DLD1 (cell line): Measurements from ENCODE around the gene GIT2.
"Not testable (repeated sequence)": the region's sequence is repeated elsewhere in the genome, so short reads cannot be mapped to it uniquely, and the experiment has no call there.

Experiments used
- in situ Hi-C: cut with HindIII; loops from 2 replicates; pipeline ENCODE4 v1.10.0; 2017; ENCODE audit warnings: low sequenced_read_pairs

GIT2 gene

DNA sequence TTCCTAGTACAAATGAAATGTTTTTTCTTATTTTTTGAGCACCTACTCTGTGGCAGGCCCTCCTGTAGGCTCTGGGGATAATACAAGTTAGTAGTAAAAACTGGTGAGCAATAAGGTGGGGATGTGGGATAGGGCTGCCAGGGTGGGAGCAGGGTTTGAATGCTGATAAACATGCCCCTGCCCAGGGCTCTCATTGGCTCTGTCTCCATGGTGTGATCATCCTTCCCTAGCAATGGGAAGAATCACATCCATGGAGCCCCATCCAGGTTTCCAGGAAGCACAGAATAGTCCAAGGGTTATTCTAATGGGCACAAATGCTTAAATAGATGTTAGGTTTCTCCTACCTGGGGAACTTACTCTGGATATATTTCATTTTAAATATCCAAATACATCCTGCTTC is 45.5 kb downstream of the GIT2 start:
- in situ Hi-C loops, result no loop called here

DNA sequence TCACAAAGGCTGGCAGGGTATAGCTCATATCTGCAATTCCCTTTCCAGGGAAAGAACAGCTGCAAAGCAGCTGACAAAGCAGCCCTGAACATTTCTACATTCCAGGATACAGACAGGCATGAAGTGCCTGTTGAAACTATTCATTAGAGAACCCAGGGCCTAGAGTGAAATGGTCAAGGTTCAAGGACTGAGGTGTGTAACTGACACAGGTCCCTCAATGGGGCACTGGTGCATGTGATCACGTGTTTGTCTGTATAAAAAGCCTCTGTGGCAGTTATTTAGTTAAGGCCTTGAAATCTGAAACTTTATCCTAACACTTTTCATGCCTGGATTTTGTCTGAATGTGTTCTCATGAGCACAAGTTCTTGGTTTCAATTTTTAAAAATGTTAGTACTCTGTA is 47.1 kb downstream of the GIT2 start:
- in situ Hi-C loops, result no loop called here

DNA sequence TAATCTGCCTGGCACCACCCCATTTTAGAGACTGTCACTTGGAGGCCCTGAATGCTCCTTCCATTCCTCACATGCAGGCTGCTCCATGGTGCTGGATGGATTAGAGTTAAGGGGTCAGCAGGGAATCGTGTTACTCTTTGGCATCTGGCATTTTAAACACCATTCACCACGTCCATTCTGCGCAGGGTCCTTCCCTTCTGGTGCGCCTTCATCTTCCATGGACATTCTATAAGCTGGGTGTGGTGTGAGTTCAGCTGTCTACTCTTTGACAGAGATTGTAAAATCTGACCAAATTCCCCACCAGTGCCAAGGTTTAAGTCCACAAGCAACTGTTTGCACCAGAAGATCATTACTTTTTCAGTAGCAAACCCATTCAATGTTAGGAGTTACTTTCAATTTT is 47.8 kb downstream of the GIT2 start:
- in situ Hi-C loops, result no loop called here

GRCh38 chr12:109947521-109947920 is 48.6 kb downstream of the GIT2 start:
- in situ Hi-C loops, result no loop called here

DNA sequence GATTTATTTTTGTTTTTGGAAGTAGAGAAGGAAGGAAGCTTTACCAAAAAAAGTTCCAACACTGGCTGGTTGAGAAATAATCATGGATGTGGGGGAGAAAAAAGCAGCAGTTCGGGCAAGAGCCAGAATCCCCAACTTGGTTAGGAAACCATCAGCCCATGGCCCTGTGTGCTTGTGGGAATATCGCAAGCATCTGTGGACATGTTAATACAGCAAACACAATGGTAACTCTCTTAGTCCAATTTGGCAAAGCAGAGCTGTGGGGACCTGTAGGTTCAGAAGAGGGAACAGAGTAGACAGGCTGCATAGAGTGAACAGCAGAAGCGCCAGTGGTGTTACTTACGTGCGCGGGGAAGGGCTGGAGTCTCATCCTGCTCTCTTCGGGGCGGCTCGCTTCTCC is 49.3 kb downstream of the GIT2 start:
- in situ Hi-C loops, result no loop called here

GRCh38 chr12:109946505-109946904 is 49.7 kb downstream of the GIT2 start:
- in situ Hi-C loops, result no loop called here

DNA sequence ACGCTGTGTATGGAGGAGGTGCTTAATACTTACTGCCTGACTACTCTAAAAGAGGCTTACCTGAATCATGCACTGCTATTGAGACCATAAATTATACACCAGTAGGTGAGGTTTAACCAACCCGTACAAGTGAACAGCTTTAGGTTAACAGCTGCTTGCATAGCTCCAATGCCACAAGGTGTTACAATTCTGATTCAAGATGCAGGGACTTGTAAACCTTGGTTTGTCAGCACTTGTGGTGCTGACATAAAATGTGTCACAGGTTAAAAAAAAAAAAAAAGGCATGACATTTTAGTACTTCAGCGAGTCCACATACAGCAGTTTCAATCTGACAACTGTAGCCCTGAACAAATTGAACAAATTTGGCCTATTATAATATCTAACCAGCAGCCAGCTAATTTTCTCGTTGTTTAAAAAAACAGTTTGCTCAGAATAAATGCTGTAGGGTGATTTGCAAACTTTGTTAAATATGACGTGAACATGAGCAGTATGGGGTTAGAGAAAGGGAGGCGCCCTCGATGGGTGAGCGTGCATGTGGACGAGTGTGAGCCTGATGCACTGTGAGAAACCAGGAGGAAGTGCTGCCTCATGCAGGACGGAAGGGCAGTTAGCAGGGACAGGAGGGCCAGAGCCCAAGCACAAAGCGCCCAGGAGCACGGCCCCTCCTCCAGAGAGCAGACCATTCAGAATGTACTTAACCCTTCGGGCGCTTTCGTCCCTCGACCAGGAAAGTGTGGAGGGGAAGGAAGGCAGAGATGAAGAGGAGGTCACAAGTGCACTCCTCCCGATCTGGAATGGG is 51.4 kb downstream of the GIT2 start:
- in situ Hi-C loops, result no loop called here

DNA sequence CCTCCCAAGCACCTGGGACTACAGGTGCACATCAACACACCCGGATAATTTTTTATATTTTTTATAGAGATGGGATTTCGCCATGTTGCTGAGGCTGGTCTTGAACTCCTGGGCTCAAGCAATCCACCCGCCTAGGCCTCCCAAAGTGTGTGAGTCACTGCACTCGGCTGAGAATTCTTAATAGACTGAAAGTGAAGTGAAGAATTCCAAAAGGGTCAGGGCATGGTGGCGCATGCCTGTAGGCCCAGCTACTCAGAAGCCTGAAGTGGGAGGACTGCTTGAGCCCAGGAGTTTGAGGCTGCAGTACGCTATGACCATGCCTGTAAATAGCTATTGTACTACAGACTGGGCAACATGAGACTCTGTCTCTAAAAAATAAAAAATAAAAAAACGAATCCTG is 52.4 kb downstream of the GIT2 start:
- in situ Hi-C loops, result no loop called here

GRCh38 chr12:109940339-109940923 is 55.7 kb downstream of the GIT2 start:
- in situ Hi-C loops, result no loop called here

GRCh38 chr12:109939504-109939903 is 56.7 kb downstream of the GIT2 start:
- in situ Hi-C loops, result no loop called here

DNA sequence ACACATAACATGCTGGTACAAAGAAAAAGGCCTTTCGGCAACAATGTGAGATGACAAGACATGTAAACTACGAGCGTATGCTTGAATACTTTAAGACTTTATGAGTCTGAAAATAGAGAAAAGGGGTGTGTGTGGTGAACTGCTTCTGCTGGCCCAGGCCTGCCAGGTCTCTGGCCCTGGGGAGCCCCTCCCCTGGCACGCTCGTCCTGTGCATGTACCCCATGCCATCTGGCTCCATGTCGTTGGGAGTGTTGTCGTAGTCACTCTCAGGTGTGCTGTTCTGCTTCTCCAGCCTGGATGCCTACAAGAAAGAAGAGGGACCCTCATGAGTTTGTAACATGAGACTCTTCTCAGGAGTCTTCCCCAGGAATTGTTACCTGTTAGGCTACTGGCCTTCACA is 57.2 kb downstream of the GIT2 start:
- in situ Hi-C loops, result no loop called here

DNA sequence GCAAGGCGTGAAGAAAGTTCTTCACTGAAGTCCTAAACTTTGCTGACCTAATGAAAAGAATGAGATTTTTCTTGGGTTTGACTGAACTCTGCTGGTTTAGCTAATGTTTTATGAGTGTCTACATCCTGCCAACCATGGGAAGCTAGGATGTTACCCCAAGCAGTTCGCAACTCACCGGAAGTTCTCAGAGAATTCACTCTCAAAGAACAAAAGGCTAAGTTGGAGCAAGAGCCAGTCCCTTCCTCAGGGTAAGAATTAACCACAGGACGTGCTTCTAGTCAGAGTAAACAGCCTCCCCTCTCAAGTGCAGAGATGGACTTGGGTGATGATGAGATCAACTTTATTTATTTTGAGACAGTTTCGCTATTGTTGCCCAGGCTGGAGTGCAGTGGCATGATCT is 58.8 kb downstream of the GIT2 start:
- in situ Hi-C loops, result no loop called here

DNA sequence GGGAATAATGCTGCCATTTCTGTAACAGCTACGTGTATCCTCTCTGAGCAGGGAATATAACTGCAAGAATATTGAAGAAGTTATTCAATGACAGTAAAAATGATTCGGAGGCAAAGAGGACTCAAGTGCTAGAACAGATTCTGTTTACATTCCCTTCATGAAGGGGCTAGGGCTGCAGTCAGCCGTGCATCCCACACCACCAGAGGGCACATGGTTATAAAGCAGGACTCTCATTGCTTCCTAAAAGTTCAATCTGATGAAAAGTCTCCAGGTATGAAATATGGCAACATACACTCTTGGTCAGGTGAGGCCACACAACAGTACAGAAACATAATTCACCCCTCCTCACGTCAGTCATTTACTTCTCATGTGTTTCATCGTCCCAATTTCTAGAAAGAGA is 62.1 kb downstream of the GIT2 start:
- in situ Hi-C loops, result no loop called here

- in situ Hi-C loops, result no loop called here
These were observed 63.2 kb downstream of the GIT2 start for GRCh38 chr12:109932878-109933503.

DNA sequence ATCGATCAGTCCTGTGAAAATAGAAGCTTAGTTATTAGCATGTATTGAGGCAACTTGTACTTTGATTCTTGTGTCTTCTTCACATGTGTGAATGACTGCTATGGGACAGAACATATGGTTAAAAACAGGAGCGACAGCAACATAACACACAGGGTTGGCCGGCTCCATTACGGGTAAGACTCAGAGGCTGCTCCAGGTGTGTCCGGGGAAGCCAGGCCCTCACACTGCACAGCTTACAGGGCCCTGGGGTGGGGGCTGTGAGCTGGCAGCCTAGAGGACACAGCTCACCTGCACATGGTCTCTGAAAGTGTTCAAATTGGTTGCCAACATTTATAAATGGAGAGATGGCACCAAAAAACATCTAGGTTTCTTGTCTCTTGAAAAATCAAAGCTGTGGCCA is 65.0 kb downstream of the GIT2 start:
- in situ Hi-C loops, result no loop called here

DNA sequence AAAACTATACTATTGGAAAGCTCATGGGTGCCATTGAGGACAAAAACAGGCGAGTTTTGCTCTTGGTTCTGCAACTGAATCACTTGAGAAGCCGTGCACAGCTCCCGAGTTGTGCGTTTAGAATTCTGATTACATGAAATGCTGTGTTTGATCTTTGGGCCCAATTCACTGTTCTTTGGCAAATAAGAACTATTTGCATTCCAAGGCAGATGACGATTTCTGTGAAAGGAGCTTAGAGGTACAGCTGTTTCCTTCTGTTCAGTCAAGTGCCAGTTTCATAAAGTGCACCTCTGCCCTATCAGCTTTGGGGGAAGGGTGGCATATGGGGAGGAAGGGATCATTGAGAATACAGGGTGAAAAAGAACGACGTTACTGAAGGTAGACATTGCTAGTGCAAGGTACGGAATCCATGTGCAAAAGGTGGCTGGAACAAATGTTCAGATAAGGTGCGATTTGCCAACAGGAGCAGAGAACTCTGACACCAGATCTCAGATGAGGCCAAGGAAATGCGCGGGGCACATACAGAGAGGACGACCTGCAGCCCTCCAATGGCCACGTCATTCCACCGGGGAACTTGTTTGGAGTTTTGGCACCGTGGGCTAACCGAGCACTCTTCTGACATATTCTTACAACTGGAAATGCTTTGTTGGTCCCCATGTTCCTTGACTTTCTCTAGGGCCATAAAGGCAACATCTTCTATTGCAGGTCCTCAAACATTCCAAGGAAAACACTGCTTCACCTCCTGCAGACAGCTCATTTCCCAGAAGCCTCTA is 66.0 kb downstream of the GIT2 start:
- in situ Hi-C loops, result no loop called here

DNA sequence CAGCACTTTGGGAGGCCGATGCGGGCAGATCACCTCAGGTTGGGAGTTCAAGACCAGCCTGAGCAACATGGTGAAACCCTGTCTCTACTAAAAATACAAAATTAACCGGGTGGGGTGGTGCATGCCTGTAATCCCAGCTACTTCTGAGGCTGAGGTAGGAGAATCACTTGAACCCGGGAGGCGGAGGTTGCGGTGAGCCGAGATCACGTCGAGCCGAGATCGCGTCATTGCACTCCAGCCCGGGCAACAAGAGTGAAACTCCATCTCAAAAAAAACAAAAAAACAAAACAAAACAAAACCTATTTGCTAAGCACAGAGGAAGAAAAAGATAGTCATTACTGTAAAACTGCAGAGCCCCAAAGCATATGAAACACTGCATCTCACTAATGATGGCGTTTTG is 66.8 kb downstream of the GIT2 start:
- in situ Hi-C loops, result not testable (repeated sequence)

DNA sequence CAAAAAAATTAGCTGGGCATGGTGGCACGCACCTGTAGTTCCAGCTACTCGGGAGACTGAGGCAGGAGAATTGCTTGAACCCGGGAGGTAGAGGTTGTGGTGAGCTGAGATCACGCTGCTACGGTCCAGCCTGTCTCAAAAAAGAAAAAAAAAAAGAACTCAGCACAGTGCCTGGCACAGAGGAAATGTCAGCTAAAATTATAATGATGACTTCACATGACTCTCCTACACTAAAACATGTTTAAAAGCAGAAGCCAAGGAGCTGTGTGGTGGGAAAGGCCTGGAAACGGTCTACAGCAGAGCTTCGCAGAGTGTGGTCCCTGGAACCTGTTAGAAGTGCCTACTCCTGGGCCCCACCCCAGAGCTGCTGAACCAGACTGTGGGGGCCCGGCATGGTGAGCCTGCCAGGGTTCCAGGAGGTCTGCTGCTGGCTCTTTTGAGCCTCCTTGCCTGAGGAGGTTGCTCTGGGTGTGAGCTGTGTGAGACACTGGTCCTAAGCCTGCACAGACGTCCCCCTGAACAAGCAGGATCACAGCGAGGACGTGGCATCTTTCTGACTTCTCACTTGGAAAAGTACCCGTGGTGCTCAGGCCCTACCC is 68.0 kb downstream of the GIT2 start:
- in situ Hi-C loops, result no loop called here

DNA sequence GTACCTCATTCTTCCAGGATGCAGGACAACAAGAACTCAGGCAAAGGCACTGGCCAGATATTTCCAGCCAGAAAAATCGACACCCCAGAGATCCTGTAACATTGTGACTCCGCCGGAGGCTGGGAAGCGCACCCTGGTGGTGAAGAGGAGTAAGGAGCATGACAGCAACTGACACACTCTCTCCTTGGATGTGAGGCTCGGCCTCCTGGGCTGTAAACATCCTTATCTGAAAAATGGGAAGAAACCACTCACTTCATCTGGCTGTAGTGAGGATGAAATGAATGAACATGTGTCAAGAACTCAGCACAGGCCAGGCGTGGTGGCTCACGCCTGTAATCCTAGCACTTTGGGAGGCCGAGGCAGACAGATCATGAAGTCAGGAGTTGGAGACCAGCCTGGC is 68.5 kb downstream of the GIT2 start:
- in situ Hi-C loops, result no loop called here

DNA sequence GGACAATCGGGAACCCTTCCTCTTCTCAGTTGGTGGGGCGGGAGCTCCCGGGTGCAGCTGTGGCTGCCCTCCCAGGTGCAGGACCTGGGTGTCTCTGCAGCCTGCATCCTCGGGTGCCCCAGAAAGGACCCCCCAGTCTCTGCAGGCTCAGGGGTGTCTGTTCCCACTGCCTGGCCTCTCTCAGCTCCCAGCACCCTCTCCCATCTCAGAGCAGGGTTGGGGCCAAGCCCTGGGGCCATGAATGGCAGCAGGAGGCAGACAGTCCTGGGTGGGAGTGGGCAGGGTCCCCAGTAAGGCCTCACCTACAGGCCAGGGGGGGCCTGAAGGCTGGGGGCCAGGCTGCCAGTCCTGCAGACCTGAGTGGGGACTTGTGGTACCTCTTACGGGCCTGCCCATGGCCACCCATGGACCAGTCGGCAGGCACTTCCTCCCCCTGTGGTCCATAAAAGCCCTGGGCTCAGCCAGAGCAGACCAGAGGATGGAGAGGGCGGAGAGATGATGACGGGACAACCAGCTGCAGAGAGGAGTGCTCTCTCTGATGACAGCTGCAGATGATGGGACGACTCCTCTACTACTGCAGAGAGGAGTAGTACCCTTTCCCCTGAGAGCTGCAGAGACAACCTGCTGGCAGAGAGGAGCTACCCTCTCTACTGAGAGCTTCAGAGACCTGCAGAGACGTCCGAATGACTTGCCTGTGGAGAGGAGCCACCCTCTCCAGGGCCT is 69.5 kb downstream of the GIT2 start:
- in situ Hi-C loops, result no loop called here

DNA sequence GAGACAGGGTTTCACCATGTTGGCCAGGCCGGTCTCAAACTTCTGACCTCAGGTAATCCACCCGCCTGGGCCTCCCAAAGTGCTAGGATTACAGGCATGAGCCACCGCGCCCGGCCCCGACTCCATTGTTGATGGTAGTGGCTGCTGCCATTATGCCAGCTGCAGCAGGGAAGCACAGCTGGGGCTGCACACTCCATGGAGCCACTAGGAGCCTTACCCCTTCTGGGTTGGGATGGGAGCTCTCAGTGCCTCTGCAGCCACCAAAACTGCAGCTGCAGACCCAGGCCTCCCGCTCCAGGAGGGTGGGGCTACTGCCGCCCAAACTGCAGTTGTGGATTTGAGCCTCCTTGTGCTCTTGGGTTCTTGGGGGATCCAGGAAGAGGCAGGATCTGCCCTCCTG is 70.2 kb downstream of the GIT2 start:
- in situ Hi-C loops, result no loop called here
